H9 (cell line): ENCODE data around the gene MPPE1. TPM values are rescaled to one million over a fixed set of nuclear protein-coding genes. Genes with fewer than 3 reads are reported as not detected.
A peak's percentile ranks its signal among the peaks of the same experiment; 100 is the strongest.
"Not testable (repeated sequence)": the region's sequence is repeated elsewhere in the genome, so short reads cannot be mapped to it uniquely, and the experiment has no call there.

ENCODE experiments used
- DNase-seq: peaks from one replicate; pipeline ENCODE4 v3.0.0-alpha.2; 2017
- H2AFZ ChIP-seq: one replicate; pipeline ENCODE4 v1.6.1; 2013; ENCODE audit warnings: mild to moderate bottlenecking, low read length, control low read depth, moderate library complexity
- H2AK5ac ChIP-seq: 2 replicates; pipeline ENCODE4 v1.6.1; 2013; ENCODE audit warnings: low read length, control low read depth, mixed read lengths; ENCODE audit not compliant: insufficient read length
- H2BK120ac ChIP-seq: one replicate; pipeline ENCODE4 v1.6.1; 2013; ENCODE audit warnings: low read depth, mild to moderate bottlenecking, low read length, control low read depth, inconsistent platforms; ENCODE audit not compliant: poor library complexity, severe bottlenecking
- H2BK12ac ChIP-seq: 2 replicates; pipeline ENCODE4 v1.6.1; 2013; ENCODE audit warnings: low read length, control low read depth, mixed read lengths, low read depth; ENCODE audit not compliant: insufficient read length
- H2BK15ac ChIP-seq: 2 replicates; pipeline ENCODE4 v1.6.1; 2013; ENCODE audit warnings: low read depth, low read length, control low read depth
- H2BK20ac ChIP-seq: one replicate; pipeline ENCODE4 v1.6.1; 2013; ENCODE audit warnings: low read depth, mild to moderate bottlenecking, low read length, control low read depth, inconsistent platforms; ENCODE audit not compliant: poor library complexity, severe bottlenecking
- H2BK5ac ChIP-seq: 2 replicates; pipeline ENCODE4 v1.6.1; 2013; ENCODE audit warnings: low read length, control low read depth, mixed read lengths; ENCODE audit not compliant: insufficient read length
- H3K14ac ChIP-seq: 2 replicates; pipeline ENCODE4 v1.6.1; 2013; ENCODE audit warnings: low read length, control low read depth; ENCODE audit not compliant: insufficient read depth
- H3K18ac ChIP-seq: 2 replicates; pipeline ENCODE4 v1.6.1; 2013; ENCODE audit warnings: low read depth, mild to moderate bottlenecking, mixed read lengths, low read length, control low read depth; ENCODE audit not compliant: insufficient read length
- H3K23ac ChIP-seq: 2 replicates; pipeline ENCODE4 v1.6.1; 2013; ENCODE audit warnings: low read length, control low read depth, mixed read lengths, low read depth; ENCODE audit not compliant: insufficient read length
- H3K23me2 ChIP-seq: 2 replicates; pipeline ENCODE4 v1.6.1; 2013; ENCODE audit warnings: low read depth, mild to moderate bottlenecking, mixed read lengths, low read length, control low read depth; ENCODE audit not compliant: insufficient read length, poor library complexity, severe bottlenecking
- H3K27ac ChIP-seq: 2 replicates; pipeline ENCODE4 v1.5.1; 2013; ENCODE audit warnings: low read length, control low read depth, mixed read lengths, low read depth; ENCODE audit not compliant: insufficient read length
- H3K27me3 ChIP-seq: 2 replicates; pipeline ENCODE4 v1.6.1; 2013; ENCODE audit warnings: low read length, control low read depth, inconsistent platforms; ENCODE audit not compliant: insufficient read depth
- H3K4ac ChIP-seq: 2 replicates; pipeline ENCODE4 v1.6.1; 2013; ENCODE audit warnings: low read depth, mild to moderate bottlenecking, control low read depth, inconsistent platforms, low read length, moderate library complexity
- H3K4me1 ChIP-seq: 2 replicates; pipeline ENCODE4 v1.6.1; 2013; ENCODE audit warnings: low read length, control low read depth, inconsistent platforms; ENCODE audit not compliant: insufficient read depth
- H3K4me2 ChIP-seq: 2 replicates; pipeline ENCODE4 v1.6.1; 2013; ENCODE audit warnings: low read length, control low read depth, mixed read lengths; ENCODE audit not compliant: insufficient read length, insufficient read depth
- H3K56ac ChIP-seq: 2 replicates; pipeline ENCODE4 v1.6.1; 2013; ENCODE audit warnings: low read depth, mild to moderate bottlenecking, mixed read lengths, low read length, control low read depth; ENCODE audit not compliant: insufficient read length
- H3K79me1 ChIP-seq: 2 replicates; pipeline ENCODE4 v1.6.1; 2013; ENCODE audit warnings: low read depth, mild to moderate bottlenecking, moderate library complexity, low read length, control low read depth, inconsistent platforms; ENCODE audit not compliant: insufficient read depth, poor library complexity, severe bottlenecking
- H3K79me2 ChIP-seq: 2 replicates; pipeline ENCODE4 v1.6.1; 2013; ENCODE audit warnings: low read length, control low read depth, inconsistent platforms; ENCODE audit not compliant: insufficient read depth
- H3K9ac ChIP-seq: 2 replicates; pipeline ENCODE4 v1.6.1; 2013; ENCODE audit warnings: low read length, control low read depth, mixed read lengths; ENCODE audit not compliant: insufficient read length; ENCODE audit errors: extremely low read depth
- H3K9me3 ChIP-seq: one replicate; pipeline ENCODE4 v1.6.1; 2013; ENCODE audit warnings: low read depth, low read length, inconsistent platforms; ENCODE audit not compliant: control insufficient read depth
- H3T11ph ChIP-seq: one replicate; pipeline ENCODE4 v1.6.1; 2013; ENCODE audit warnings: mild to moderate bottlenecking, low read length, control low read depth, inconsistent platforms
- H4K20me1 ChIP-seq: one replicate; pipeline ENCODE4 v1.6.1; 2013; ENCODE audit not compliant: control insufficient read depth, insufficient read length, insufficient read depth
- H4K5ac ChIP-seq: 2 replicates; pipeline ENCODE4 v1.6.1; 2013; ENCODE audit warnings: low read depth, mild to moderate bottlenecking, mixed read lengths, low read length, control low read depth; ENCODE audit not compliant: insufficient read length
- H4K8ac ChIP-seq: replicated peaks from 2 replicates; pipeline ENCODE4 v1.6.1; 2013; ENCODE audit warnings: low read length, control low read depth, mixed read lengths, low read depth; ENCODE audit not compliant: insufficient read length
- H4K91ac ChIP-seq: 2 replicates; pipeline ENCODE4 v1.6.1; 2013; ENCODE audit warnings: low read depth, mild to moderate bottlenecking, moderate library complexity, mixed read lengths, low read length, control low read depth; ENCODE audit not compliant: insufficient read length
- H3K27ac Mint-ChIP-seq, 3 experiments: 2 replicates in 2 of 3; 3 replicates in 1 of 3; pipeline ENCODE4 v1.8.0; 2020 to 2021; ENCODE audit warnings: mixed read lengths in 3 of 3, mild to moderate bottlenecking in 1 of 3, moderate library complexity in 1 of 3
- H3K27me3 Mint-ChIP-seq: 2 replicates; pipeline ENCODE4 v1.8.0; 2021; ENCODE audit warnings: low read depth, mild to moderate bottlenecking, moderate library complexity, mixed read lengths
- H3K36me3 Mint-ChIP-seq, 3 experiments: 2 replicates in 2 of 3; 3 replicates in 1 of 3; pipeline ENCODE4 v1.8.0; 2020 to 2021; ENCODE audit warnings: low read depth in 3 of 3, mixed read lengths in 3 of 3; ENCODE audit not compliant: insufficient read depth in 1 of 3
- H3K4me1 Mint-ChIP-seq, 2 experiments: 2 replicates each; pipeline ENCODE4 v1.8.0; 2020; ENCODE audit warnings: mixed read lengths in 2 of 2
- H3K4me3 Mint-ChIP-seq, 2 experiments: 2 replicates in 1 of 2; 3 replicates in 1 of 2; pipeline ENCODE4 v1.8.0; 2020 to 2021; ENCODE audit warnings: mild to moderate bottlenecking in 2 of 2, mixed read lengths in 2 of 2, moderate library complexity in 1 of 2
- H3K9me3 Mint-ChIP-seq, 2 experiments: 2 replicates in 1 of 2; 3 replicates in 1 of 2; pipeline ENCODE4 v1.8.0; 2020; ENCODE audit warnings: mild to moderate bottlenecking in 2 of 2, mixed read lengths in 2 of 2, moderate library complexity in 1 of 2
- WGBS: extraction: QIAGEN DNeasy Blood & Tissue Kit; methylation state at CpG from one replicate; pipeline ENCODE4 v1.1.7; 2013; ENCODE audit warnings: missing lambda C conversion rate, low lambda C conversion rate, mixed read lengths; ENCODE audit not compliant: insufficient read length; ENCODE audit errors: extremely low coverage; 5-methylcytosine and 5-hydroxymethylcytosine counted together
- total RNA-seq: library from RNA; stranded (reverse); gene quantifications from 2 replicates; pipeline ENCODE4 v1.2.1, GENCODE V29; 2021
- TF ChIP-seq, protein P1 (sequence below): fragments of 200-600 bp; sonication (generic); conservative IDR thresholded peaks from 3 replicates; pipeline ENCODE4 v1.8.0; 2021; ENCODE audit warnings: antibody characterized with exemption, mild to moderate bottlenecking

MPPE1 gene
- total RNA-seq, 1 experiment from 2014 or later, result 13.2 TPM

DNA sequence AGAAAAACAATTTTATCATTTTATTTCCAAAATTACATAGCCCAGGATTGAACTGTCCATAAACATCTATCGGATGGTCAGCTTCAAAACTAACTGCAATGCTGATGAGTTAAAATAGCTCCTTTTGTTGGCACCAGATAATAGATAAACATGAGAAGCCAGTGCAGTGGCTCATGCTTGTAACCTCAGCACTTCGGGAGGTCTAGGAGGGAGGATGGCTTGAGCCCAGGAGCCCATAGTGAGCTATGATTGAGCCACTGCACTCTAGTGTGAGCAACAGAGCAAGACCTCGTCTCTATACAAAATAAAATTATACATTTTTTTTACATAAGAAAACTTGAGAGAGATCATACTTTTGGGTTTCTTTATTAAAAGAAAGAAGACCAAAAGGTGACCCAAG, 38.6 kb upstream of the MPPE1 start:
- H3K23ac ChIP-seq, result no peak overlapping the region
- Mint-ChIP-seq H3K36me3 (no peaks in the 10 kb centered on the region; a peak in 1 of 7 replicates), H3K9me3 (no peaks in the 10 kb centered on the region), H3K4me1 (peaks cover 24 to 30% of the 10 kb centered on the region in 2 experiments), H3K4me3 (peak overlapping the region; percentile 42 to 76; a peak in 1 of 5 replicates), H3K27me3 (peaks cover 5% of the 10 kb centered on the region), H3K27ac (no peak overlapping the region; a peak in 1 of 7 replicates)
- H3K9me3 ChIP-seq, result no peaks in the 10 kb centered on the region
- no peak overlapping the region for H3K18ac ChIP-seq
- no peaks in the 10 kb centered on the region for H3K79me2 ChIP-seq
- H2BK120ac ChIP-seq, result no peak overlapping the region
- no peak overlapping the region for H4K5ac ChIP-seq
- no peak overlapping the region for H3K9ac ChIP-seq
- no peak overlapping the region for H2BK12ac ChIP-seq
- no peak overlapping the region for H3K4ac ChIP-seq
- TF ChIP-seq, protein P1, sequence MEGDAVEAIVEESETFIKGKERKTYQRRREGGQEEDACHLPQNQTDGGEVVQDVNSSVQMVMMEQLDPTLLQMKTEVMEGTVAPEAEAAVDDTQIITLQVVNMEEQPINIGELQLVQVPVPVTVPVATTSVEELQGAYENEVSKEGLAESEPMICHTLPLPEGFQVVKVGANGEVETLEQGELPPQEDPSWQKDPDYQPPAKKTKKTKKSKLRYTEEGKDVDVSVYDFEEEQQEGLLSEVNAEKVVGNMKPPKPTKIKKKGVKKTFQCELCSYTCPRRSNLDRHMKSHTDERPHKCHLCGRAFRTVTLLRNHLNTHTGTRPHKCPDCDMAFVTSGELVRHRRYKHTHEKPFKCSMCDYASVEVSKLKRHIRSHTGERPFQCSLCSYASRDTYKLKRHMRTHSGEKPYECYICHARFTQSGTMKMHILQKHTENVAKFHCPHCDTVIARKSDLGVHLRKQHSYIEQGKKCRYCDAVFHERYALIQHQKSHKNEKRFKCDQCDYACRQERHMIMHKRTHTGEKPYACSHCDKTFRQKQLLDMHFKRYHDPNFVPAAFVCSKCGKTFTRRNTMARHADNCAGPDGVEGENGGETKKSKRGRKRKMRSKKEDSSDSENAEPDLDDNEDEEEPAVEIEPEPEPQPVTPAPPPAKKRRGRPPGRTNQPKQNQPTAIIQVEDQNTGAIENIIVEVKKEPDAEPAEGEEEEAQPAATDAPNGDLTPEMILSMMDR, result no peak
- no peak overlapping the region for H4K91ac ChIP-seq
- no peak overlapping the region for H2AK5ac ChIP-seq
- H3K27ac ChIP-seq, result no peak overlapping the region
- H3K27me3 ChIP-seq, result no peaks in the 10 kb centered on the region
- no peak overlapping the region for H3K14ac ChIP-seq
- H2BK5ac ChIP-seq, result no peak overlapping the region
- H3K79me1 ChIP-seq, result no peaks in the 10 kb centered on the region
- no peak overlapping the region for H4K8ac ChIP-seq
- H3K56ac ChIP-seq, result no peak overlapping the region
- H3K4me2 ChIP-seq, result peak overlapping the region; percentile 7
- peaks cover 3% of the 10 kb centered on the region for H3K23me2 ChIP-seq
- H4K20me1 ChIP-seq, result no peaks in the 10 kb centered on the region
- no peak overlapping the region for H3T11ph ChIP-seq
- peaks cover 2% of the 10 kb centered on the region; the same call in 1 of the 2 replicates for H3K4me1 ChIP-seq
- H2AFZ ChIP-seq, result no peak overlapping the region
- H2BK20ac ChIP-seq, result no peak overlapping the region
- no peak overlapping the region for H2BK15ac ChIP-seq
- no peak for DNase-seq
- no CpG with 5 or more reads among the region's 3 CpGs for WGBS

DNA sequence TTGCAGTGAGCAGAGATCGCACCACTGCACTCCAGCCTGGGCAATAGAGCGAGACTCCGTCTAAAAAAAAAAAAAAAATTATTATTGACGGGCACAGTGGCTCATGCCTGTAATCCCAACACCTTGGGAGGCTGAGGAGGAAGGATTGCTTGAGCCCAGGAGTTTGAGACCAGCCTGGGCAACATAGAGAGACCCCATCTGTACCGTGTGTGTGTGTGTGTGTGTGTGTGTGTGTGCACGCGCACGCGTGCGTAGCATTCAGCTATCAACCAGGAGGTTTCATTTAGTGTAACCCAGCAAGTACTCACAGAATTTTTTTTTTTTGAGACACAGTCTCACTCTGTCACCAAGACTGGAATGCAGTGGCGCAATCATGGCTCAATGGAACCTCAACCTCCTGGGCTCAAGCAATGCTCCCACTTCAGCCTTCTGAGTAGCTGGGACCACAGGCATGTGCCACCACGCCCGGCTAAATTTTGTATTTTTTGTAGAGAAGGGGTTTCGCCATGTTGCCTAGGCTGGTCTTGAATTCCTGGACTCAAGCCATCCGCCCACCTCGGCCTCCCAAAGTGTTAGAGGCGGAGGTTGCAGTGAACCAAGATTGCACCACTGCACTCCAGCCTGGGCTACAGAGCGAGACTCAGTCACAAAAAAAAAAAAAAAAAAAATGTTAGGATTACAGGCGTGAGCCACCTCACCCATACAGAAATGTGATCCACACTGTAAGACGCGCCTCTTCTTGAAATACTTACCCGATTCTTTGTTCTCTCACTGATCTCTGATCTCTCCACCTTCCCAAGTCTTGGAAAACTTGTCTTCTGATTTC, 37.9 kb upstream of the MPPE1 start:
- not testable (repeated sequence) for H3K56ac ChIP-seq, H2BK120ac ChIP-seq, H2BK12ac ChIP-seq, H3K23ac ChIP-seq, DNase-seq, H3K9ac ChIP-seq, H3K4me1 ChIP-seq, H3T11ph ChIP-seq, H3K79me2 ChIP-seq, H3K27me3 ChIP-seq, H4K20me1 ChIP-seq, H2BK5ac ChIP-seq, H3K4ac ChIP-seq, H4K91ac ChIP-seq, H3K27ac Mint-ChIP-seq, H3K18ac ChIP-seq, H2BK15ac ChIP-seq, H3K27ac ChIP-seq, H3K23me2 ChIP-seq, H3K14ac ChIP-seq, H4K5ac ChIP-seq, H3K36me3 Mint-ChIP-seq, H3K9me3 Mint-ChIP-seq, H4K8ac ChIP-seq, H3K79me1 ChIP-seq, H3K27me3 Mint-ChIP-seq, H2AFZ ChIP-seq, H3K9me3 ChIP-seq, H2BK20ac ChIP-seq, H2AK5ac ChIP-seq, H3K4me3 Mint-ChIP-seq
- no CpG with 5 or more reads among the region's 22 CpGs for WGBS
- peaks cover 19 to 25% of the 10 kb centered on the region in 2 experiments for H3K4me1 Mint-ChIP-seq
- H3K4me2 ChIP-seq, result peak overlapping the region; percentile 7
